Parathyroid adenoma (tissue), 2 donors: ENCODE results near the gene VPS37C.
"Not testable (repeated sequence)": the region's sequence is repeated elsewhere in the genome, so short reads cannot be mapped to it uniquely, and the experiment has no call there.

Experiments used
- H2AFZ ChIP-seq: fragments of 300-600 bp; sonication (generic); one replicate; pipeline ENCODE4 v1.7.0; 2017; ENCODE audit warnings: antibody characterized with exemption, mild to moderate bottlenecking
- H3K27ac ChIP-seq: fragments of 300-600 bp; sonication (generic); one replicate; pipeline ENCODE4 v1.7.0; 2017
- H3K27me3 ChIP-seq: fragments of 300-600 bp; sonication (generic); one replicate; pipeline ENCODE4 v1.7.0; 2017; ENCODE audit warnings: low read length; ENCODE audit not compliant: control insufficient read depth, insufficient read depth
- H3K36me3 ChIP-seq: fragments of 300-600 bp; sonication (generic); one replicate; pipeline ENCODE4 v1.7.0; 2017; ENCODE audit warnings: low read length; ENCODE audit not compliant: control insufficient read depth, insufficient read depth
- H3K4me1 ChIP-seq: fragments of 300-600 bp; sonication (generic); one replicate; pipeline ENCODE4 v1.7.0; 2017; ENCODE audit warnings: control low read depth
- H3K4me2 ChIP-seq: fragments of 300-600 bp; sonication (generic); one replicate; pipeline ENCODE4 v1.7.0; 2017; ENCODE audit warnings: low read length
- H3K4me3 ChIP-seq: fragments of 300-600 bp; sonication (generic); one replicate; pipeline ENCODE4 v1.7.0; 2017; ENCODE audit warnings: low read depth, low read length
- H3K79me2 ChIP-seq: fragments of 300-600 bp; sonication (generic); one replicate; pipeline ENCODE4 v1.7.0; 2017; ENCODE audit warnings: control low read depth
- H3K9ac ChIP-seq: fragments of 300-600 bp; sonication (generic); one replicate; pipeline ENCODE4 v1.7.0; 2017; ENCODE audit warnings: mild to moderate bottlenecking
- H3K9me3 ChIP-seq: fragments of 300-600 bp; sonication (generic); one replicate; pipeline ENCODE4 v1.7.0; 2017; ENCODE audit warnings: low read length; ENCODE audit not compliant: control insufficient read depth
- CTCF ChIP-seq: fragments of 300-600 bp; sonication (generic); IDR thresholded peaks from one replicate; pipeline ENCODE4 v1.7.0; 2017; ENCODE audit warnings: antibody characterized with exemption, mild to moderate bottlenecking
- donor health status: primary hyperparathyroidism.

The VPS37C gene

GRCh38 chr11:61102667-61103571 is 58.3 kb downstream of the VPS37C start:
- no peaks in the 10 kb centered on the region for H3K27me3 ChIP-seq
- no peaks in the 10 kb centered on the region for H3K4me1 ChIP-seq
- H3K79me2 ChIP-seq, result no peaks in the 10 kb centered on the region
- H3K4me2 ChIP-seq, result no peak overlapping the region
- no peaks in the 10 kb centered on the region for H3K36me3 ChIP-seq
- no peak overlapping the region for H3K4me3 ChIP-seq
- TF ChIP-seq CTCF, result no peak
- H2AFZ ChIP-seq, result no peak overlapping the region
- H3K9ac ChIP-seq, result no peak overlapping the region
- no peaks in the 10 kb centered on the region for H3K9me3 ChIP-seq
- no peak overlapping the region for H3K27ac ChIP-seq

GRCh38 chr11:61098778-61099177 is 62.4 kb downstream of the VPS37C start:
- H2AFZ ChIP-seq, result no peak overlapping the region
- no peak overlapping the region for H3K9ac ChIP-seq
- no peaks in the 10 kb centered on the region for H3K27me3 ChIP-seq
- H3K4me2 ChIP-seq, result no peak overlapping the region
- H3K4me1 ChIP-seq, result no peaks in the 10 kb centered on the region
- H3K4me3 ChIP-seq, result no peak overlapping the region
- no peak overlapping the region for H3K27ac ChIP-seq
- no peak for TF ChIP-seq CTCF
- no peaks in the 10 kb centered on the region for H3K36me3 ChIP-seq
- H3K9me3 ChIP-seq, result no peaks in the 10 kb centered on the region
- no peaks in the 10 kb centered on the region for H3K79me2 ChIP-seq

- not testable (repeated sequence) for H3K4me3 ChIP-seq, H3K4me2 ChIP-seq, H3K9me3 ChIP-seq, H3K4me1 ChIP-seq, H3K27ac ChIP-seq, H3K9ac ChIP-seq, H3K36me3 ChIP-seq, H3K27me3 ChIP-seq, H3K79me2 ChIP-seq, H2AFZ ChIP-seq
Measured at GRCh38 chr11:61098261-61098660, 63.0 kb downstream of the VPS37C start.

GRCh38 chr11:61095021-61095420 is 66.2 kb downstream of the VPS37C start:
- no peak overlapping the region for H3K4me2 ChIP-seq
- H3K9me3 ChIP-seq, result no peaks in the 10 kb centered on the region
- H3K79me2 ChIP-seq, result no peaks in the 10 kb centered on the region
- H2AFZ ChIP-seq, result no peak overlapping the region
- H3K27ac ChIP-seq, result no peak overlapping the region
- H3K4me3 ChIP-seq, result no peak overlapping the region
- no peaks in the 10 kb centered on the region for H3K27me3 ChIP-seq
- H3K9ac ChIP-seq, result no peak overlapping the region
- no peaks in the 10 kb centered on the region for H3K36me3 ChIP-seq
- TF ChIP-seq CTCF, result no peak
- H3K4me1 ChIP-seq, result no peaks in the 10 kb centered on the region

- H3K9ac ChIP-seq, H3K27ac ChIP-seq, H2AFZ ChIP-seq, H3K4me3 ChIP-seq, H3K4me1 ChIP-seq, H3K4me2 ChIP-seq, H3K79me2 ChIP-seq, H3K36me3 ChIP-seq, H3K27me3 ChIP-seq, H3K9me3 ChIP-seq: not testable (repeated sequence)
Measured at GRCh38 chr11:61094167-61094566, 67.1 kb downstream of the VPS37C start.
